Left lung (tissue), 10 donors: ENCODE results near the gene IDI2. TPM values are rescaled to one million over a fixed set of nuclear protein-coding genes. Genes with fewer than 3 reads are reported as not detected.
"Not testable (repeated sequence)": the region's sequence is repeated elsewhere in the genome, so short reads cannot be mapped to it uniquely, and the experiment has no call there.

ENCODE experiments used
- ATAC-seq: fragments of 200-7000 bp; cut with Tn5 transposase; one replicate; pipeline ENCODE4 v1.9.1; 2020; ENCODE audit warnings: moderate library complexity
- DNase-seq, 4 donors: peaks; one replicate each; pipeline ENCODE4 v3.0.0-alpha.2; 2013 to 2020
- H3K27ac ChIP-seq, 2 donors: fragments of 200-600 bp; sonication (generic) in 1 of 2; one replicate each; pipeline versions ENCODE4 v1.5.0 to v1.8.0; 2020 to 2021
- H3K27me3 ChIP-seq, 2 donors: fragments of 200-600 bp; sonication (generic) in 1 of 2; one replicate each; pipeline versions ENCODE4 v1.5.0 to v1.8.0; 2020 to 2021
- H3K36me3 ChIP-seq, 2 donors: fragments of 200-600 bp; sonication (generic) in 1 of 2; one replicate each; pipeline versions ENCODE4 v1.5.0 to v1.8.0; 2020 to 2021
- H3K4me1 ChIP-seq, 2 donors: fragments of 200-600 bp; one replicate each; pipeline ENCODE4 v1.8.0; 2021
- H3K4me3 ChIP-seq, 2 donors: fragments of 200-600 bp; sonication (generic) in 1 of 2; one replicate each; pipeline versions ENCODE4 v1.5.0 to v1.8.0; 2020 to 2021; ENCODE audit warnings: mild to moderate bottlenecking in 1 of 2
- H3K9me3 ChIP-seq, 2 donors: fragments of 200-600 bp; sonication (generic) in 1 of 2; one replicate each; pipeline versions ENCODE4 v1.5.0 to v1.8.0; 2020 to 2021
- intact Hi-C, 2 donors: fragments of 100-400 bp; cut with DNase I; formaldehyde crosslinking; loops; one replicate each; pipeline versions ENCODE4 v1.11.2 to v1.14.2; 2022
- polyA plus RNA-seq, 6 donors: library from polyadenylated mRNA; unstranded; fragments of 120-200 nt; gene quantifications; one replicate each; pipeline ENCODE4 v1.2.1, GENCODE V29; 2013; ENCODE audit not compliant: insufficient read length in 6 of 6
- total RNA-seq, 2 donors: library from RNA; stranded (reverse); fragmentation: NEBNext Ultra II Directional; extraction: Animal tissue kit (Norgen Biotek cat#: 25700); gene quantifications; one replicate each; pipeline ENCODE4 v1.2.1, GENCODE V29; 2021
- TF ChIP-seq, protein P1 (sequence below), 2 donors: fragments of 200-600 bp; sonication (generic) in 1 of 2; IDR thresholded peaks; one replicate each; pipeline versions ENCODE4 v1.5.0 to v1.8.0; 2021; ENCODE audit warnings: antibody characterized with exemption in 2 of 2
- donor health status: DM: no; HTN: yes; CAD: no.
- donor health status: DM: no; HTN: no; CAD: no.

Gene IDI2
- total and polyA plus RNA-seq, 8 donors, result 0.17 to 0.24 (median 0.17) TPM; not detected in 5

DNA sequence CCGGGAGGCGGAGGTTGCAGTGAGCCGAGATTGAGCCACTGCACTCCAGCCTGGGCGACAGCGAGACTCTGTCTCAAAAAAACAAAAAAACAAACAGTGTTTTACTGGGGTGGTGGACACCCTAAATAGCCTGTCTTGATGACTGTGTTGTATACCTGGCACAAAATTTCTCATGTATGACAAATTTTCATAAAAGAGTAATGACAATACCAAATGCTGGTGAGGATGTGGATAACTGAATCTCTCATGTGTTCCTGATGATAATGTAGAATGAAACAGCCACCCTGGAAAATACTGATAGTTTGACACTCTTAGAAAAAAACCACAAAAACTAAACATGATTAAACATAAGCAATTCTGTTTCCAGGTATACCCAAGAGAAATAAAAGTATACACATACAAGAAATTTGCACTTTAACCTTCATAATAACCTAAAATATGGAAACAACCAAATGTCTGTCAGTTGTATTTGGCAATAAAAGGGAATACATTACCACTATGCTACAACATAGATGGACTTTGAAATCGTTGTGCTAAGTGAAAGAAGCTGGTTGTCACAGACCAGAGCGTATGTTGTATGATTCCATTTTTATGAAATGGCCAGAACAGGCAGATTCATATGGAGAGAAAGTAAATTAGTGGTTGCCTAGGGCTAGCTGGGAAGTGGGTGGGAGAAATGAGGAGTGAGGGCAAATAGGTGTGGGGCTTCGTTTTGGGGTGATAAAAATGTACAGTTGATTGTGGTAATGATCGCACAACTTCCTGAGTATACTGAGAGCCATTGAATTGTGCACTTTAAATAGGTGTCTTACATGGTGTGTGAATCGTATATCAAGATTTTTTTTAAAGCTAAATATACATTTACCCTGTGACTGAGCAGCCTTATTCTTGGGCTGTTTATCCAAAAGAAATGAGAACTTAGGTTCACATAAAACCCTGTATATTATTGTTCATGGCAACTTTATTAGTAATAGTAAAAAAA, 43.0 kb upstream of the IDI2 start:
- intact Hi-C loops, result no loop called here
- Histone ChIP-seq H3K27me3 (no peaks in the 10 kb centered on the region), H3K36me3 (peaks cover 0 to 21% of the 10 kb centered on the region in 2 donors), H3K9me3 (no peaks in the 10 kb centered on the region), H3K4me3 (no peak overlapping the region), H3K27ac (no peak overlapping the region), H3K4me1 (peaks cover 0 to 28% of the 10 kb centered on the region in 2 donors)
- DNase-seq (no peak), ATAC-seq (no peak)
- TF ChIP-seq, protein P1, sequence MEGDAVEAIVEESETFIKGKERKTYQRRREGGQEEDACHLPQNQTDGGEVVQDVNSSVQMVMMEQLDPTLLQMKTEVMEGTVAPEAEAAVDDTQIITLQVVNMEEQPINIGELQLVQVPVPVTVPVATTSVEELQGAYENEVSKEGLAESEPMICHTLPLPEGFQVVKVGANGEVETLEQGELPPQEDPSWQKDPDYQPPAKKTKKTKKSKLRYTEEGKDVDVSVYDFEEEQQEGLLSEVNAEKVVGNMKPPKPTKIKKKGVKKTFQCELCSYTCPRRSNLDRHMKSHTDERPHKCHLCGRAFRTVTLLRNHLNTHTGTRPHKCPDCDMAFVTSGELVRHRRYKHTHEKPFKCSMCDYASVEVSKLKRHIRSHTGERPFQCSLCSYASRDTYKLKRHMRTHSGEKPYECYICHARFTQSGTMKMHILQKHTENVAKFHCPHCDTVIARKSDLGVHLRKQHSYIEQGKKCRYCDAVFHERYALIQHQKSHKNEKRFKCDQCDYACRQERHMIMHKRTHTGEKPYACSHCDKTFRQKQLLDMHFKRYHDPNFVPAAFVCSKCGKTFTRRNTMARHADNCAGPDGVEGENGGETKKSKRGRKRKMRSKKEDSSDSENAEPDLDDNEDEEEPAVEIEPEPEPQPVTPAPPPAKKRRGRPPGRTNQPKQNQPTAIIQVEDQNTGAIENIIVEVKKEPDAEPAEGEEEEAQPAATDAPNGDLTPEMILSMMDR (IDR thresholded peaks at IDR 0.05), result no peak

DNA sequence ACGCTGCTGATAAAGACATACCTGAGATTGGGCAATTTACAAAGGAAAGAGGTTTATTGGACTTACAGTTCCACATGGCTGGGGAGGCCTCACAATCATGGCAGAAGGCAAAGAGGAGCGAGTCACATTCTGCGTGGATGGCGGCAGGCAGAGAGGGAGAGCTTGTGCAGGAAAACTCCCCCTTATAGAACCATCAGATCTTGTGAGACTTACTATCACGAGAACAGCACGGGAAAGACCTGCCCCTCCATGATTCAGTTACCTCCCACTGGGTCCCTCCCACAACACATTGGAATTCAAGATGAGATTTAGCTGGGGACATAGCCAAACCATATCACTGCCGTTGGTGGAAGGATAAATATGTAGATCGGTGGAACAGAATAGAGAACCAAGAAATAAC, 41.1 kb upstream of the IDI2 start:
- H3K36me3 ChIP-seq, H3K27ac ChIP-seq, ATAC-seq, DNase-seq, H3K9me3 ChIP-seq, H3K27me3 ChIP-seq, H3K4me3 ChIP-seq, intact Hi-C loops: not testable (repeated sequence)
- peaks cover 0 to 47% of the 10 kb centered on the region in 2 donors for H3K4me1 ChIP-seq

DNA sequence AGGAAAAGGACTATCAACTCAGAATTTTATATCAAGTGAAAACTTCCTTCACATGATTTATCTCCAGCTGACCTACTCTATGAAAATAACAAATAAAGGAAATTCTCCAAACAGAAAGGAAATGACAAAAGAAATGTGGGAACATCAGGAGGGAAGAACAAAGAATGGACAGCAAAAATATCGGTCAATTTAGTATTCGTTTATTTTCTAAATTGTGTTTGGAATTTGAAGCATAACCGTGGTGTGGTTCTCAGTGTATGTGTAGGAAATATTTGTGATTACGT, 39.2 kb upstream of the IDI2 start:
- Histone ChIP-seq H3K27me3 (no peaks in the 10 kb centered on the region), H3K36me3 (peaks cover 0 to 5% of the 10 kb centered on the region in 2 donors), H3K4me3 (no peak overlapping the region), H3K9me3 (no peaks in the 10 kb centered on the region), H3K4me1 (peaks cover 0 to 61% of the 10 kb centered on the region in 2 donors), H3K27ac (peak overlapping the region in 1 of 2 donors; percentile 70)
- intact Hi-C loops, result no loop called here
- ATAC-seq, result no peak
- TF ChIP-seq, protein P1 (IDR thresholded peaks at IDR 0.05), result no peak
- DNase-seq, result no peak

DNA sequence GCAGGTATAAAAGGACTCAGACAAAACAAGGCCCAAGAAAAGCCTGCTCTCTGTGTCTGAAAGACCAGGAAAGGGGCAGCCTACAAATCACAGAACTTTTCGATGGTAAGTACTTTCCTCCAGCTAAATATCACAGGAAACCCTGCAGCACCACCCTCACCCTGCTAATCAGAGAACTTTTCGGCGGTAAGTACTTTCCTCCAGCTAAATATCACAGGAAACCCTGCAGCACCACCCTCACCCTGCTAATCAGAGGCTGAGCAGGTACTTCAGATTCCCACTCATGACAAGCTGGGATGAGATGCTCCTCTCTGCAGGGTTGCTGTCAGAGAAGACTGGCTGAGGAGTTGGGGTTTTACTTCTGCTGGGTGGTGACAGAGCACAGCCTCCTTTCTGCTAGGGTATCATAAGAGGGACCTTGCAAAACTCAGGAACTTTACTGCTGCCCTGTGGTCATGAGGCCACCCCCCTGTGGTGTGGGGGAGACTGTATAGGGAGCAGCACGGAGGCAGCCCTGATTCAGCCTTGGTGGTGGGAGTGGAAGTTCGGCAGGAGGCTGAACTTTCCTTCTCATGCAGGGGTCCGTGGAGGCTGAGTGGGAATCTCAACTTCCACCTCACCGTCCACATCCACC, 37.7 kb upstream of the IDI2 start:
- Histone ChIP-seq H3K4me1 (peaks cover 0 to 61% of the 10 kb centered on the region in 2 donors), H3K36me3 (peaks cover 0 to 5% of the 10 kb centered on the region in 2 donors), H3K9me3 (no peaks in the 10 kb centered on the region), H3K4me3 (no peak overlapping the region), H3K27me3 (no peaks in the 10 kb centered on the region), H3K27ac (peak overlapping the region in 1 of 2 donors; percentile 70)
- DNase-seq (no peak), ATAC-seq (no peak)
- TF ChIP-seq, protein P1 (IDR thresholded peaks at IDR 0.05), result no peak
- intact Hi-C loops, result no loop called here

DNA sequence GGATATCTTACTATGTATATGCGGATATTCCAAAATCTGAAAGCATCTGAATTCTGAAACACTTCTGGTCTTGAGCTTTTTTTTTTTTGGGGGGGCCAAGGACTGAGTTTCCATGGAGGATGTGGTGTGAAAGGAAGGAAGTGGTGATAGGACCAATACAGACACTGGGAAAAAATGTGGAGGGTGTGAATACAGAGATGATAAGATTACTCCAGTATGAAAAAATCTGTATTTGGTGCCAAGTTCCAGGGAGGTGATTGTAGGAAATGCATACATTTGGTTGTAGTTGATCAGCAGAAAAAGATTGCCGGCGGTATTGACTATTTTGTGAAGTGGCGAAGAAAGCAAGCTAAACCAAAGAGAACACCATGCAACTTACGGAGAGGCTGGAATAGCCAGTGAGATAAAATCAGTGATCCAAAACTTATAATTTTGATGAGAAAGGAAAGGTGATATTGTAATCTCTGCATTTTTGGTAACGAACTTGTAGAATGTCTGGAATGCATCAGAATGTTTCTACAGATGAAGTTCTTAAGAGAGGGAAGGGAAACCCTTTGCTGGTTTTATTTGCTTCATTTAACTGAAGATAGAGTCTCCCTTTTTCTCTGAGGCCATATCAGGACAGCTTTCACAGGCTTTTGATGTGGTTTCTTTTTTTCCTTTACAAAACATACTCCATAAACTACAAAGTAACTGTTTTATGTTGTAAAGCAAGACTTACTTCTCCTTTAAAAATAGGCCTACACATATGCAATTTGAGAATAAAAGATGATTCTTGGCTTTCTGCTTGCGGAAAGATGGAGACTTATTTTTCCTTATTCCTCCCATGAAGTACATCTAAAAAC, 36.5 kb upstream of the IDI2 start:
- ATAC-seq (no peak), DNase-seq (no peak)
- Histone ChIP-seq H3K27me3 (no peaks in the 10 kb centered on the region), H3K9me3 (no peaks in the 10 kb centered on the region), H3K4me1 (peaks cover 0 to 72% of the 10 kb centered on the region in 2 donors), H3K4me3 (no peak overlapping the region), H3K36me3 (peaks cover 0 to 5% of the 10 kb centered on the region in 2 donors), H3K27ac (peak overlapping the region in 1 of 2 donors; percentile 70)
- intact Hi-C loops, result no loop called here
- TF ChIP-seq, protein P1 (IDR thresholded peaks at IDR 0.05), result no peak
